ENCODE results near the gene PARD6A.

DNA sequence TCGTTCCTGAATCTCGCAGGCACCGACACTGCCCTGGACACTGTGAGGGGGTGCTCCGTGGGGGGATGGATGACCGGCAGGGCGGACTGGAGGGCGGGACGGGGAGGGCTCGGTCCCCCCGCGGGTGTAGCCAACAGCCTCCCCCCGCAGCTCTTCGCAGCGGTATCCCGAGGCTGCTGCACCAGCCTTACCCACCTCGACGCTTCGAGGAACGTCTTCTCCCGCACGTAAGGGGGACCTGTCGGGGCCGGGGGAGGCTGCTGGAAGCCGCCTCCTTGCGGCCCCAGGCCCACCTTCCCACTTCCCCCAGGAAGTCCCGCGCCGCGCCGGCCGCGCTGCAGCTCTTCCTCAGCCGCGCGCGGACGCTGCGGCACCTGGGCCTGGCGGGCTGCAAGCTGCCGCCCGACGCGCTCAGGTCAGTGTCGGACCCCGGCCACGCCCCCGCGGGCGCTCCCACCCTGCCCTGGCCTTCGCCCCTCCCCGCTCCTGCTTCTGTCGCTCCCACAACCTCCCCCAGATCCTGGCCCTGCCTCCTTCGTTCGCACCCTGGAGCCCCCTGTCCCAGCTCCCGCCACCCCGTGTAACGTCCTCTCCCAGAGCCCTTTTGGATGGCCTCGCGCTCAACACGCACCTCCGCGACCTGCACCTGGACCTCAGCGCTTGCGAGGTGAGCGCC lies 12.5 kb upstream of the PARD6A start:
- TF ChIP-seq EZH2 (IDR thresholded peaks at IDR 0.05; ENCODE audit: insufficient read depth, poor library complexity, severe bottlenecking) (no peak), EZH2phosphoT487 (IDR thresholded peaks at IDR 0.05; ENCODE audit: insufficient read depth, low read depth) (0 out of 2 replicates have a peak, but pooled peaks have one; percentile 26)

Data from GM23248 (cell line).